ENCODE results near the gene FTCD.
"Not testable (repeated sequence)": the region's sequence is repeated elsewhere in the genome, so short reads cannot be mapped to it uniquely, and the experiment has no call there.

The FTCD gene

DNA sequence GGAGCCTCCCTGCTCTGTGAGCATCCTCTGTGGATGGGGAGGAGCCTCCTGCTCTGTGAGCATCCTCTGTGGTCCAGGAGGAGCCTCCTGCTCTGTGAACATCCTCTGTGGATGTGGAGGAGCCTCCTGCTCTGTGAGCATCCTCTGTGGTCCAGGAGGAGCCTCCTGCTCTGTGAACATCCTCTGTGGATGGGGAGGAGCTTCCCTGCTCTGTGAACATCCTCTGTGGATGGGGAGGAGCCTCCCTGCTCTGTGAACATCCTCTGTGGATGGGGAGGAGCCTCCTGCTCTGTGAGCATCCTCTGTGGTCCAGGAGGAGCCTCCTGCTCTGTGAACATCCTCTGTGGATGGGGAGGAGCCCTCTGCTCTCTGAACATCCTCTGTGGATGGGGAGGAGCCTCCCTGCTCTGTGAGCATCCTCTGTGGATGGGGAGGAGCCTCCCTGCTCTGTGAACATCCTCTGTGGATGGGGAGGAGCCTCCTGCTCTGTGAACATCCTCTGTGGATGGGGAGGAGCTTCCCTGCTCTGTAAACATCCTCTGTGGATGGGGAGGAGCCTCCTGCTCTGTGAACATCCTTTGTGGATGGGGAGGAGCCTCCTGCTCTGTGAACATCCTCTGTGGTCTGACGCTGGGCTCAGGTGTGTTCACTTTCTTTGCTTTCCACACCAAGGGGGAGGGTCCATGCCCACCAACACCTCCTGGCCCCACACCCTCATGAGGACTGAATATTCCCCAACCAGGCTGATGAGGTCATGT, 15.2 kb upstream of the FTCD start:
- not testable (repeated sequence) for DNase-seq

DNA sequence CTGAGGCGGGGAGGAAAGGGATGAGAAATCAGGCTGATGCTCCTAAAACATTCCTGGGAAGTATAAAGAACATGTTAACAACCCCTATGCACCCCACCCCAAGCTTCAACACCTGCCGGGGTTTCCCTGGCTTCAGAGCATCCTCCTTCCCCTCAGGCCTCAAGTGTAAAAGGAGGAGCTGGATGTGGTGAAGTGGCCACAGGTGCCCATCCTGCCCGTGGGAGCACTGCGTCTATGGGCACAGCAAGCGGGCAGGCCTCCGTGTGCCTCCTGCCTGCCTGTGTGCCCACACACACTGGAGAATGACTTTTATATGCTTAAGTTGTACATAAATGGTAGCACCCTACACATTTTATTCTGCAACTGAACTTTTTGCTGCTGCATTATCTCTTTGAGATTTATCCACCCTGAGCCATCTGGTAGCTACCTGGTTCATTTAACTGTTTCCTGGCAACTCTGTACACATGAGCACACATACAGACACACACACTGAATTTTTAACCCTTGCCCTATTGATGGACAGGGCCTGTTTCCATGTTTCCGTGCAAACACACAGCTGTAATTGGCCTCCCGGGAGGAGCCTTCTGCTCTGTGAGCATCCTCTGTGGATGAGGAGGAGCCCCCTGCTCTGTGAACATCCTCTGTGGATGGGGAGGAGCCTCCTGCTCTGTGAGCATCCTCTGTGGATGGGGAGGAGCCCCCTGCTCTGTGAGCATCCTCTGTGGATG, 13.4 kb upstream of the FTCD start:
- DNase-seq = peak in 2 of 3 experiments; percentile 55 to 70

DNA sequence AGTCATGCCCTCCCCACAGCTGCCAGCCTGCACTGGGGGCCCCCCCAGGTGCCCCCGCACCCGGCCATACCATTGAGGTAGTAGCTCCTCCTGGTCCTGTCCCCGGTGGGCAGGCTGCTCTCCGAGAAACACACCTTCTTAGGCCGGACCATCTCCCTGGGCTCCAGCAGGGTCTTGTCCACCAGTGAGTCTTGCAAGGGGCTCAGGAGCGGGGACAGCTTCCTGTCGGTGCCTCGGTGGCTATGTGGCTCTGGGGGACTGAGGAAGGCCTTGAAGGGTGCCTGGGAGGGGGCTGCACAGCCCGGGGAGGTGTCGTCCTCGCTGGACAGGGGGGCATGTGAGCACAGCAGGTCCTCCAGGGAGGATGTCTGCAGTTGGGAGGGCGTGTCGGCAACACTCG, 12.9 kb upstream of the FTCD start:
- no peak for DNase-seq

DNA sequence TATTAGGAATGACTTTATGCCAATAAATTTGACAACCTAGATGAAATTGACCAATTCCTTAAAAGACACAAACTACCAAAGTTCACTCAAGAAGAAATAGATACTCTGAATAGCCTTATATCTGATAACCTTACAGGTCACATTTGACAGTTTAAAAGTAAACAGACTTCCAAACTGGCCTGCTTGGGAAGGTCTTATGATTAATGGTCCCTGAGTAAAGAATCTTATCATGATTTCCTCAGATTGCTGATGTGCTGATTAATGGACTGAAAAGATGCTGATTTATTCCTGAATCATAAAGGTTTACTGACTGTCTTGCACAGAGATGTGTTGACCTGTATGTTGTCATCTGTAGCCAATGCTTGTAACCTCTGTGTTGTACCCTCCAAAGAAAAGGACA, 9.7 kb upstream of the FTCD start:
- no peak for DNase-seq

DNA sequence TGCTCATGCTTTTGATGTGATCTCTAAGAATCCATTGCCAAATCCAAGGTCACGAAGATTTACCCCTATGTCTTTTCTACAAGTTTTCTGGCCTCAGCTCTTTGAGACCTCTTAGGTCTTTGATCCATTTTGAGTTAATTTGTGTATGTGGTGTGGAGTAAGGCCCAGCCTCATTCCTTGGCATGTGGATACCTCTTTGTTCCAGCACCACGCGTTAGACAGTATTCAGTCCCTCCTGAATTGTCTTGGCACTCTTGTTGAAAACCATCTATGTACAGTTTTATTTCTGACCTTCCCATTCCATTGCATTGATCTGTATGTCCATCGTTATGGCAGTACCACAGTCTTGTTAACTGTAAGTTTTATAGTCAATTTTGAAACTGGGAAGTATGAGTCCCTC, 8.0 kb upstream of the FTCD start:
- no peak for DNase-seq

DNA sequence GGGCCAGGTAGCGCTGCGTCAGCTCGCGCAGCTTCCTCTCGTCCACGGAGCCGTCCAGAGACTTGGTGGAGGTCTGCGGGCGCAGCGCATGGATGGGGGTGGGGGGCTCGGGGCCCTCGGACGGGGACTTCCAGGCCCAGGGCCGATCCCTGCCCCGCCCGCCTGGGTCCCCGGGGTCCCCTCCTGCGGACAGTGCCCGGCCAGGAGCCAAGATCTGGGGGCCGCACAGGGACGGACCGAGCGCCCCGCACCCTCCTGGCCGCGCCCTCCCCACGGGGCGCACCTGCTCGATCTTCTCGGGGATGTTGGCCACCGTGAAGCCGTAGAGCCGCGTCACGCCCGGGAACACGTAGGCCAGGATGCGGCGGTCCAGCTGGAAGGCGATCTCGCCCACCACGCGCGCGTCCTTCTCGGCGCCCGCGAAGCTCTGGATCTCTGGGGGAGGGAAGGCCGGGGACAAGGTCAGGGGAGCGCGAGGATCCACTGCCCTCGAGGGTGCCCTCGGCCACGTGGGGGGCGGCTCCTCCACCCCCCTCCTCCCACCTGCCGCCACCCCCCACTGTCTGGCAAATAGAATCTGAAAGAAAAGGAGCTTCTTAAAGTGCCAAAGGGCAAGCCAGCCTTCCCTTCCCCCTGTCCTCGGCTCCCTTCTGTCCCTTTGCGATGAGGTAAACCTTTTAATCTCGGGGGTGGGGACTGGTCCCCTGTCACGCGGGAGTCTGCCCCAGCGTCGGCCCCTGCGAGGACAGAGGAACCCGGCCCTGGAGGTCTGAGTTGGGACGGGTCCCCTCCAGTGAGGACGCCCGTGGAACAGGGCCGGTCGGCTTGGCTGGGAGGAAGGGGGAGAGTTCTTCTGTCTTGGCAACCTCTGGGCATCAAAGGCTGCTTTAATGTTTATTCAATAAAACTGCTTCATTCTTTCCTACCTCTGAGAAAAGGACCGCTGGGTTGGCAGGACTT, 6.5 kb upstream of the FTCD start:
- no peak for DNase-seq

DNA sequence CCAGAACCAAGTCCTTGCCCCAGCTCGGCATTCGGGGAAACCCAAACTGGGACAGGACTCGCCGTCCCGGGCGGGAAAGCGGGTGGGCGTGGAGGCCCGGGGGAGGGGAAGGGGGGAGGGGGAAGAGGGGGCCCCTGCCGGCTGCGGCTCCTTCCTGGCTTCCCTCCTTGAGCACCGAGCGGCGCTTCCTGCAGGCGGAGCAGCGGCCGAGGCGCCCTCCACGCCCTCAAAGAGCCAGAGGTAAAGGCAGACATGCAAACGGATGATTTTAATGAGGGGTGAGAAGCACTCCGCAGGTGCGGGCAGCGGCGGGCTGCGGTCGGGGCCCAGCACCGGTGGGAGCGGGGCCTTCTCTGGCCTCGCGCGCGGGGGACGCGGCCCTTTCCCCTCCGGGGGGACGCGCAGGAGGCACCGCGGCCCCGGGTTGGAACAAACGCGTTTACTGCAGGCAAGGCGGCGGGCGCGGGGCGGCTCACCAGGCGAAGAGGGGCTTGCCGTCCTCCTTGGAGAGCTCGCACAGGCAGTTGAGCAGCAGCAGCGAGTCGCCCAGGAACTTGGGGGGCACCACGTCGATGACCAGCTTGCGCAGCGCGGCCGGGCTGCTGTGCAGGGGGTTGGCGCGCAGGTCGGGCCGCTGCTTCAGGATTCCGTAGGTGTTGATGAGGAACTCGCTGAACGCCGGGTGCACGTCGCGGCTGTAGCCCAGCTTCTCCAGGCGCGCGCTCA, 5.7 kb upstream of the FTCD start:
- peak in 2 of 3 experiments; percentile 51 to 63 for DNase-seq

DNA sequence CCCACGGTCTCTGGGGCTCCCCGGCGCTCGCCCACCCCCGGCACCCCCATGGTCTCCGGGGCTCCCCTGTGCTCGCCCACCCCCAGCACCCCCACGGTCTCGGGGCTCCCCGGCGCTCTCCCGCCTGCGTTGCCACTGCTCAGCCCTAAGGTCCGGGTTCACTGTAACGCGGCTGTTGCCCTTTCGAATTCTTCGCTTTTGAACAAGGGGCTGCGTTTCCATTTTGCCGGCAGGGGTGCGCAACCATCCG, 5.2 kb upstream of the FTCD start:
- no peak for DNase-seq

DNA sequence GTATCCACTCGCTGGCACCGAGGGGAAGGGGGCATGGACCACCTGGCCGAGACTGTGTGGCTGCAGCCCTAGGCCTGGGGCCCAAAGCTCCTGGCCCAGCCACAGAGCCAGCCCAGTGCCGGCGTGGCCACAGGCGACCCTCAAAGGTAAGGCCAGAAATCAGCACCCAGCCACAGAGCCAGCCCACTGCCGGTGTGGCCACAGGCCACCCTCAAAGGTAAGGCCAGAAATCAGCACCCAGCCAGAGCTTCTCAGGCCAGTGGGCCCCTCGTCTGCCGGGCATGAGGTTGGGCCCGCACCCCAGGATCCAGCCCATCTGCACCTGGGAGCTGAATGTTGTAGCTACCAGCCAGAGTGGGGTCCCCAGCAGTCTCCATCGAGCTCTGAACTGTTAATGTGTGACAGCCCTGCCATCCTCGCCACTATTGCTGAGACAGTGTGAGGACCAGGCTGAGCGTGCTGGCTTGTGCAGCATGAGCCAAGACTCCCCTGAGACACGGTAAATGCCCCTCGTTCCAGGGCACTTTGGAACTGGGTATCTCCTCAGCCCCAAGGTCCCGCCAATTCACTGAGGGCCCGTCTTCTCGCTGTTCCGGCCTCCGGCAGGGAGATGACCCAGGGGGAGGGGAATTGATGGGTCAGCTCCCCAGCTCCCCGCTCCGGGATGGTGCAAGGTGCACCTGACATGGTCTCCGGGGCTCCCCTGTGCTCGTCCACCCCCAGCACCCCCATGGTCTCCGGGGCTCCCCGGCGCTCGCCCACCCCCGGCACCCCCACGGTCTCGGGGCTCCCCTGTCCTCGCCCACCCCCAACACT, 4.7 kb upstream of the FTCD start:
- DNase-seq = no peak

DNA sequence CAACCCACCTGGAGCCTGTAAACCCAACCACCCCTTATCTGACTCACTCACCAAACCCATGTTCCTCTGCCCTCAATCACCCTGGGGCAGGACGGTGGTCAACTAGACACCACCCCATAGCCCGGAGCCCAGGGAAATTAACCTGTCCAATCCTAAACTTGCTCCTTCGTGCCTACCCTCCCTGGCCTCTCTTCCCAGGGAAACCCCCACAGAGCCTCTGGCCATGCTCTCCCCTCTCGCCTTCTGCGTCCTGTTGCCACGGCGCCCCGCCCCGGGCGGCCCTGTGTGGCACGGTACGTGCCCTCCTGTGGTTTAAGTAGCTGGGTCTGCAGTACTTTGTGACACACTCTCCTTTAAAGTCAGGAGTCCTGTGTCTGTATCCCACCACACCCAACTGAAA, 4.0 kb upstream of the FTCD start:
- no peak for DNase-seq

DNA sequence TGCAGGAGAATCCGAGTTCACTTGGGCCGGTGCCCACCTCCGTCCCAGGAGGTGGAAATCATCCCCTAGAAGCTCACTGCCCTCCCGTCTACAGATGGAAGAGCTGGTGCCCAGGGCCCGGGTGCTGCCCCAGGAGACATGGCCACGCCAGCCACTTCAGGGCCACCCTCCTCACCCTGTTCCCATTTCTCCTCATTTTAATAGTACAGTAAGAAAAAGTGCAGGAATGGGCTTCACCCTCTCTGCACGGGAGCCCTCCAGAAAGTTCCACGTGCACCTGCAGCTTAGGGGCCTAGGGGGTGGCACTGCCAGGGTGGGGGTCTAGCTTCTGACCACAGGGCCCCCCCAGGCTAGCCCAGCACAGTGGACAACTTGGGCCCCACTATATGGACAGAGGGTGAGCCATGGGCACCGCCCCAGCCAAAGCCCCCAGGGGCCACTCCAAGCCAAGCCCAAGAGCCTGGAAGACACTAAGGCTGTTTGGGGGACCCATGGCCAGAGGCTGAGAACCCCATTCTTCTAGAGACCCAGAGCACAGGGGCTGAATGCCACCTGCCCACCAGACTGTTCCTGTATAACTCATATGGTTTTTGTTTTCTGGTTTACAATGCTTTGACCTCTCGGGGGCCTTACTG, 3.4 kb upstream of the FTCD start:
- no peak for DNase-seq

DNA sequence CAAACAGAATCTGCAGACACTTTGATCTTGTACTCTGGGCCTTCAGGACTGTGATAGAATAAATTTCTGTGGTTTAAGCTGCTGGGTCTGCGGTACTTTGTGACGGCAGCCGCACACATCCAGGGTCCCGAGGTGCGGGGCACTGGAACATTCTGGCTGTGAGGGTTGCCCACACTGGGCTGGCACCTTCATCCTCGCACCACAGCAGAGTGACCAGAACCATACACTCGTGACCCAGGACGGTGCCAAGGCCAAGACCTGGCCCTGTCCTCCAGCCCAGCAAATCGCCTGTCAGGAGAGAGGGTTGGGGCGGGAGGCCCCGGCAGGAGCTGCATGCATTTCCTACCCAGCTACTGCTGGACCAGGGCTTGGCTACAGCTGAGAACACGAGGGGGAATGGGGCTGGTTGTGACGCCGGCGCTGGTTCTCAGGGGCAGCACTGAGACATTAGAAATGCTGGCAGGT, 2.6 kb upstream of the FTCD start:
- no peak for DNase-seq

DNA sequence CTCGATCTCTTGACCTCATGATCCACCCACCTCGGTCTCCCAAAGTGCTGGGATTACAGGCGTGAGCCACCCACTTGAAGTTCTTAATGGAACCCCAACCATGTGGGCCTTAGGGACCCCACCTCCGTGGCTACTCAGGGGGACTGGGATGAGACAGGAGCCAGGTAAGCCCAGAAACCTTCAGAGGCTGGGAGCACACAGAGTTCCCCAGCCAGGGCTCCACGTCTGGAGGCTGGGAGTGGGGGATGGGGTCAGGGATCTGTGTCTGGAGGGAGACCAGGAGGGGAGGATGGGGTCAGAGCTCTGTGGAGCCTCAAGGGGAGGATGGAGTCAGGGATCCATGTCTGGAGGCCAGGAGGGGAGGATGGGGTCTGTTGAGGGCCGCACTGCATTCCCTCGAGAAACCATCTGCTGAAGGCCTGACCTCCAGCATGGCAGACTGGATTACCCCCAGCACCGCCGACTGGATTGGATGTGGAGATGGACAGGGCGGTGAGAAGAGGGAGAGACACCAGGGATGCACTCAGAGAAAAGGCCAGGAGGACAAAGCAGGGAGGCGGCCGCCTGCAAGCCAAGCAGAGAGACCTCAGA, 2.1 kb upstream of the FTCD start:
- no peak for DNase-seq

DNA sequence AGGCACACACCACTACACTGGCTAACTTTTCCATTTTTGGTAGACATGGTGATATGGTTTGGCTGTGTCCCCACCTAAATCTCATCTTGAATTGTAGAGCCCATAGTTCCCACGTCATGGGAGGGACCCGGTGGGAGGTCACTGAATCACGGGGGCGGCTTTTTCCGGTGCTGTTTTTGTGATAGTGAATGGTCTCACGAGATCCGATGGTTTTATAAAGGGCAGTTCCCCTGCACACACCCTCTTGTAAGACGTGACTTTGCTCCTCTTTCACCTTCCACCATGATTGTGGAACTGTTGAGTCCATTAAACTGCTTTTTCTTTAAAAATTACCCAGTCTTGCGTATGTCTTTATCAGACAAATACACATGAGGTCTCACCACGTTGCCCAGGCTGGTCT, 1.3 kb upstream of the FTCD start:
- no peak for DNase-seq

DNA sequence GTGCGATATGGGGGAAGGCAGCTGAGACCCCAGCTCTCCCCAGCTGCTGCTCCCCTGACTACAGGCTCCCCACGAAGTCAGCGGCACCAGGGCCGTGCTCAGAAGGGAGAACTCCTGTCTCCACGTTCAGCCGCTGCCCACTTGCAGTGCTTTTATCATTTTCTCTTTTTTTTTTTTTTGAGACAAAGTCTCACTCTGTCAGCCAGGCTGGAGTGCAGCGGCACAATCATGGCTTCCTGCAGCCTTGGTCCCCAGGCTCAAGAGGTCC, 933 bp upstream of the FTCD start:
- no peak for DNase-seq

DNA sequence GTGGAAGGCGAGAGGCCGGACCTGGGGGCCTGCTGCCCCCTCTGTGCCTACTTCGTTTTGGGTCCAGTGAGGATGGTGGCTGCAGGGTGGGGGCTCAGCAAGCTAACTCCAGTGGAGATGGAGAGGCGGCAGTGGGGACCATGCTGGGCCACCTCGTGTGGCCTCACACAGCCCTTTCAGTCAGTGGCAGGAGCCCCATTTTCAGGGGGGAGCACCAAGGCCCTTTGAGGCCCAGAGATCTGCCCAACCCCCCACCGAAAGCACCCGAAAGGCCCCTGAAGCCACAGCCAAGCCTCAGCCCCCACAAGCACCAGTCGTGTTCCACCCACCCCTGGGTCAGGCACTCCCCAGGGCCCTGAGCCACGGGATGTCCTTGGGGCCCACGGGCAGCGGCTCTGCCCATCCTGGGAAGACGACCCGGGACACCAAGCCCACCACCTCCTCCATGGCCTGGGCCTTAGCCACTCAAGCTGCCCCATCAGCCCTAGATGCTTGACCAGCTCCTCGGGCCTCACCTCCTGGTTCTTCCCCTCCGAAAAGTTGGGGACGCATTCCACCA, 345 bp downstream of the FTCD start:
- no peak for DNase-seq

DNA sequence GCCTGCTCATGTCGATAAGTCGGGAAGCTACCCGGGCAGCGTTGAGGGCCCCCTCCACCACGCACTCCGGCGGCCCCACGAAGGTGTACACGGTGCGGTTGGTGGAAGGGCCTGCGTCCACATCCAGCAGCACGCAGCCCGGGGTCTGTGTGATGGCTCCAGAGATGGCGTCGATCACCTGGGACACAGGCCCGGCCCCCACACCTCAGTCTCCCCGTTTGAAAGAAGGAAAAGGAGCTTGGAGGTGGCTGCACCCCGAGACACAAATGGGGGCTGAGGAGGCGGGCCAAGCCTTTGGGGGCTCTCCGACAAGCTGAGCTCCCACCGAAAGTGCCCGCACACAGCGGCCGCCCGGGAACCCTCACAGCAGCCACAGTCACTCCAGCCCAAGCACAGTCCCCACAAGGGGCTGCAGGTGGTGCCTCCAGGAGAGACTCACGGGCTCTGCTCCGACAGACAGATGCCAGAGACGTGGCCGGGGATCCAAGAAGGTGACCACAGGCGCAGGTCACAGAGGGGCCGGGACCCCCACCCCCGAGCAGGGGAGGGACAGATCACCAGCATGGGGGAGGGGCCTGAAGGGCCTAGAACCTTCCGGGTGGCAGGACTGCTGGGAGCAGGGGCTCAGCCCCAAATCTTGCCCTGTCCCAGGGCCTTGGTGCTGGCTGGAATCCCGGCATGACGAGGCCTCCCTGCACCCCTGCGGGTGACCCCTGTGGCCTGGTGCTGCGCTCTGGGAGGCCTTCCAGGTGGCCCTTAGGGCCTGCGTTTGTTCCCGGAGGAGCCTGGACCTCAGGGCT, 1.0 kb downstream of the FTCD start:
- no peak for DNase-seq

DNA sequence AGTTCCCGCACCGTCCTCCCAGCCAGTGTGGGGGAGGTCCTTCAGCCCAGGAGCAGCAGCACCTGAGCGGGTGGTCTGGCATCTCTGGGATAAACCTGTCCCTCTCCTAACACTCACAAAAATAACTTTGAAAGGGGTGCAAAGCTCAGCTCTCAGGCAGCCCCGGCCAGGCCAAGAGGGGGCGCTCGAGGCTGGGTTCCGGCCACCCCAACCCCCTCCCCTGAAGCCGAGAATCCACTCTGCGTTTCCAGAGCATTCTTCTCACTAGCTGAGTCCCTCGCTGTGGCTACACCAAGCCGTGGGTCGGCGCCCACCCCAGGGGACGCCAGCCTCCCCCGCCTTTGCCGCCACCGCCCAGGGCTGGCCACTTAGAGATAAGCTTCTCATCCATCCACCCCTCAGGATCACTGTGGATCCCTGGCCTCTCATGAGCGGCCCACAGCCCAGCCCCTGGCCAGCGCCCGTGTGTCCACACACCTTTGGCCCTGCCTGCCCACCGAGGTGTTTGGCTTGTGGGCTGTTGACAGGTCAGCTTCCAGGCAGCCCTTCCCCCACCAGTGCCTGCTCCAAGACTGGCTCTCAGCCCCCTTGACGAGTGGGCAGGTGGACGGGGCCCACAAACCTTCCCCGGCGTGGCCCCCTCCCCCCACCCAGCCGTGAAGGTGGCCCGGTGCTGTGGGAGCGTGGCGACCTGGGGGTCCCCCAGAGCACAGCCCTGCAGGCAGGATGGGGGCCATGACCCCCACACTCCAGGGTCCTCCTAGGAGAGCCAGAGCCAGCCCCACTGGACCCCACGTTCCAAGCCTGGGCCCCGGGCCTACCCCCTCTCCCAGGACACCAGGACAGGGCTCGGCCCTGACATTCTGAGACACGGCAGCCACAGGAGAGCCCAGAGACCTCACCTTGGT, 1.9 kb downstream of the FTCD start:
- peak in 2 of 3 experiments; percentile 20 to 26 for DNase-seq

DNA sequence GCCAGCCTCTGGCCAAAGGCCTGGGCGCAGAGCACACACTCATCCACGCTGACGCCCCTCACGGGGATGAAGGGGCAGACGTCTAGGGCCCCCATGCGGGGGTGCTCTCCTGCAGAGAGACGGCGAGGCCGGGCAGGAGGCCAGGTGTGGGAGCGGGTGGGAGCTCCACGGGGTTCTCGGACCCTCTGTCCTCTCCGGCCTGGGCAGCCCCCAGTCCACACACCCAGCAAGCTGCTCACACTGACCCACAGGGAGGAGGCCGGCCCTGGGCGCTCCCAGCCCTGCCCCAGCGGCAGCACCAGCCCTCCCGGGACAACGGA, 2.5 kb downstream of the FTCD start:
- DNase-seq = no peak
